Fibroblast of skin of right biceps (primary cell): ENCODE measurements around the gene ATAD5.
A peak's percentile ranks its signal among the peaks of the same experiment; 100 is the strongest.
"Not testable (repeated sequence)": the region's sequence is repeated elsewhere in the genome, so short reads cannot be mapped to it uniquely, and the experiment has no call there.

Source experiments
- DNase-seq: peaks from one replicate; pipeline ENCODE4 v3.0.0-alpha.2; 2013

Gene ATAD5

DNA sequence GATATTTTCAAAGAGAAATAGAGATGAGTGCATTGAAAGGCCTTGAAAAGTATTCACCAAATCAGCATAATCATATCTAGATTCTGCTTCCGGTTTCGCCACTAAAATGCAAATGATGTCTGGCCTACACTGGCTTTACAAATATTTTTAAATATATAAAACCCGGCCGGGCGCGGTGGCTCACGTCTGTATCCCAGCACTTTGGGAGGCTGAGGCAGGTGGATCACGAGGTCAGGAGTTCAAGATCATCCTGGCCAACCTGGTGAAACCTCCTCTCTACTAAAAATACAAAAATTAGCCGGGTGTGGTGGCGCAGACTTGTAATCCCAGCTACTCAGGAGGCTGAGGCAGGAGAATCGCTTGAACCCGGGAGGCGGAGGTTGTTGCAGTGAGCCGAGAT, 8.8 kb upstream of the ATAD5 start:
- not testable (repeated sequence) for DNase-seq

- no peak for DNase-seq
Observed at GRCh38 chr17:30823421-30823820, 8.3 kb upstream of the ATAD5 start.

- peak; percentile 8 for DNase-seq
Observed at GRCh38 chr17:30824002-30824355, 7.8 kb upstream of the ATAD5 start.

- peak; percentile 93 for DNase-seq
Observed at GRCh38 chr17:30824356-30825145, 7.2 kb upstream of the ATAD5 start, which contains the start of gene CRLF3. TSS of gene CRLF3 (minus strand) at chr17:30824692. CDS start at chr17:30824651, 41 bp downstream.

DNA sequence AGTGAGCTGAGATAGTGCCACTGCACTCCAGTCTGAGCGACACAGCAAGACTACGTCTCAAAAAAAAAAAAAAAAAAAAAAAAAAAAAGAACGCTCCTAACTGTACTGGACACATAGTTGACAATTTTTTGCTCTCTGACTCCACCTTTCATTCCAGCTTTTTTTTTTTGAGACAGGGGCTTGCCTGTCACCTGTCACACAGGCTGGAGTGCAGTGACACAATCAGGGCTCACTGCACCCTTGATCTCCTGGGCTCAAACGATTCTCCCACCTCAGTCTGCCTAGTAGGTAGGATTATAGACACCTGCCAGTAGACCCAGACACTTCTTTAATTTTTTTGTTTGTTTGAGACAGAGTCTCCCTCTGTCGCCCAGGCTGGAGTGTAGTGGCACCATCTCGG, 4.7 kb upstream of the ATAD5 start:
- no peak for DNase-seq

- DNase-seq = no peak
Observed at GRCh38 chr17:30829022-30829421, 2.7 kb upstream of the ATAD5 start.

GRCh38 chr17:30831257-30831656, 509 bp upstream of the ATAD5 start:
- DNase-seq = peak; percentile 25

GRCh38 chr17:30832438-30833124, 815 bp downstream of the ATAD5 start:
- DNase-seq = no peak

DNA sequence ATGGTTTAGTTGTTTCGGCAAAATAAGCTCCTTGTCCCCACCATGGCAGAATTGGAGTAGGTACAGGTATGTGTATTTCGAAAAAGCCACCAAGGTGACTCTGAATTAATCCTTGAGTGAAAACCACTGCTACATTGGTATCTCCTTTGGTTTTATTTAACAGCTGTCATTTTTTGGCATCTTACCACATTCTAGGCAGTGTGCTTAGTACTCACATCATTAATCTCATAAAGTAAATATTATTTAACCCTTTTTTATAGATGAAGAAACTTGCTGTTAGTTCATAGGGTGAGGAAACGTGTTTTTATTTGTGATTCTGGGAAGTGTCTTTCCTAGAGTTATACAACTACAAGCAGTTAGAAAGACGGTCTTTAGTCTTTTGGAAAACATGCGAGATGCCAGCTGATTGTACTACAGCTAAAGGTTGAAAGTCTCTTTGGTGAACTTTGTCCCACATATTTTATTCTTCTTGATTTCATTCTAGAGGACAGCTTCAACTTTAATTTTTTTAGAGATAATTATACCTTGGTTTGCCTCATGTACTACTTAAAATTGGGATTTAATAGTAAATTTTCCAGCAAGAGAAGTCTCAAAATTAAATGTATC, 6.5 kb downstream of the ATAD5 start:
- no peak for DNase-seq

GRCh38 chr17:30840771-30841170, 9.0 kb downstream of the ATAD5 start:
- DNase-seq = no peak

GRCh38 chr17:30848021-30848420, 16.3 kb downstream of the ATAD5 start:
- DNase-seq = no peak

- no peak for DNase-seq
Observed at GRCh38 chr17:30854146-30854545, 22.4 kb downstream of the ATAD5 start.

GRCh38 chr17:30858556-30859250, 26.9 kb downstream of the ATAD5 start:
- peak; percentile 11 for DNase-seq

GRCh38 chr17:30864636-30865035, 32.9 kb downstream of the ATAD5 start:
- DNase-seq = no peak

- DNase-seq = no peak
Observed at GRCh38 chr17:30869005-30869404, 37.2 kb downstream of the ATAD5 start.

DNA sequence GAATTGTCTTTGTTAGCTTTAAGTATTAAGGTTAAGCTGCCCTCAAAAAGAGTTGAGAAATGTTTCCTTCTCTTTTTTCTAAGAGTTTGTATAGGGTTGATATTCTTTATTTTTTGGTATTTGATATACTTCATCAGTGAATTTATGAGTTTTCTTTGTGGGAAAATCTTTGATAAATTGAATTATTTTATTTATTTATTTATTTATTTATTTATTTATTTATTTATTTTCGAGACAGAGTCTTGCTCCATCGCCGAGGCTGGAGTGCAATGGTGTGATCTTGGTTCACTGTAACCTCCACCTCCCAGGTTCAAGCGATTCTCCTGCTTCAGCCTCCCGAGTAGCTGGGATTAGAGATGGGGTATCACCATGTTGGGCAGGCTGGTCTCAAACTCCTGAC, 54.4 kb downstream of the ATAD5 start:
- no peak for DNase-seq

DNA sequence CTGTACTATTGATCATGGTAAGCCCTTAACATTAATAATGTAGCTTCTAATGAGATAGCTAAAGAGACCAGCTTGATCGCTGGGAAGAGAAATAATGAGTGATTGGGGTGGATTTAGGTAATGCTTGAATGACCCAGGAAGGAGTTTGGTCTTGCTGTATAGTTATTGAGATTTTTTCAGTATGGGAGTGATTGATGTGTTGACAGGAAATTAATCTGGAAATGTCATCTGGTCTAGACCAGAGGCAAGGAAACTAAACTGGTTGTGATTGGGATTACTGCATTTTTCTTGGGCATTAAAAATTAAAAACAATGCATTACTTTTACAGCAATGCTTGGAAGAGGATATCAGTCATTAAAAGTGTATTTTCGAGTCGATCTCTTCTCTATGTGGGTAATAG, 62.5 kb downstream of the ATAD5 start:
- DNase-seq = no peak

GRCh38 chr17:30897311-30897710, 65.5 kb downstream of the ATAD5 start:
- DNase-seq = no peak

DNA sequence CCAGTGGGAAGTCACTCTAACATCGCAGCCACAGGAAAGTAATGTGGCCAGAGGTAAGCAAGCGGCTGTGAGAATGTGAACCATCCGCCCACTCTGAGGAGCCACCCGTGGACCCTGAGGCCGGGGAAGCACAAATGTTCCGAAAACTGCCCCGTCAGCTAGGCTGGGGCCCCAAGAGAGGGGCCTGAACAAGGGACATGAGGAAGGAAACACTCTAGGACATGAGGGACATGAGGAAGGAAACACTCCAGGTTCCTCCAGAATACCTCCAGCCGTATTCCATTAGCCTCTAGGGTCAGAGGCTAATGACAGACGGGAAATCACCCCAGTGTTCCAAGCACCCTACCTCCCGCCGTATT, 74.0 kb downstream of the ATAD5 start:
- DNase-seq = no peak

DNA sequence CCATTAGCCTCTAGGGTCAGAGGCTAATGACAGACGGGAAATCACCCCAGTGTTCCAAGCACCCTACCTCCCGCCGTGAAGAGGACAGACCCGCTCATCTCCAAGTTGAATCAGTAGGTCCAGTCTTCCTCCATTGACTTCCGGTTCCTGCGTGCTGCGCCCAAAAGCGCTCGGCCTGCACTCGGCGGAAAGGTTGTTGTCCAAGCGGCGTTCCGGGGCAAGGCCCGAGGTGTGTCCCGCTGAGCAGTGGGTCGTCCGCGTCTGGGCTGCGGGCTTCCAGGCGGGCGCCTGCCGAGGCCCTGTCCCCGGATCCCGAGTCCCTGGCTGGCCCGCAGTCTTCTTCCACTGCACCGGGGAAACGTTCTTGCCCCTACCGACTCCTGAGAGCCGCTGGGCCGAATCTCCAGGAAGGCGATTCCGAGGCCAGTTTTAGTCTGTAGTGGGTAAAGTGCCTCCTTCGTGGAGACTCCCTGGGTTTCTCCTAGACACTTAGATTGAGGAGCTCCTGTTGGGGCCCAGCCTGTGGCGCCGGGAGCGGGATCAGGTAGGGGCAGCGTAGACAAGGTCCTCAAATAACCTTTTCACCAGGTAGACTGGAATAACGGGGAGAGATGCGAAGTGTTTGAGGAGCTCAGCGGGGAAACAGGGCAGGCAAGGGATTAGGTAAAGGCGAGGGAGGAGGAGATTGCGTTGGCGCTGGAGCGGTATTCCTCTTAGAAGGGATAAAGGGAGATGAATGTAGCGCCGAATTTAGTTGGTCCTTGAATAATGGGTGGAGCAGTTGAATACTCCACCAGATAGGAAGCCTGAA, 74.5 kb downstream of the ATAD5 start, which contains the start of gene TEFM:
TSS of gene TEFM (minus strand) at position 138 of the 811 bp plus-strand sequence. CDS start at position 98, 40 bp downstream.
- DNase-seq = peak; percentile 92

GRCh38 chr17:30908717-30909420, 77.1 kb downstream of the ATAD5 start:
- no peak for DNase-seq

- not testable (repeated sequence) for DNase-seq
Observed at GRCh38 chr17:30910151-30910550, 78.4 kb downstream of the ATAD5 start.
